HG03565 (cell line): ENCODE data around the gene CHKA.

Experiments
- ATAC-seq: cut with Tn5 transposase; IDR thresholded peaks from one replicate; pipeline ENCODE4 v1.9.1; 2021; ENCODE audit warnings: mild to moderate bottlenecking, moderate library complexity; ENCODE audit not compliant: unreplicated experiment

Gene CHKA

DNA sequence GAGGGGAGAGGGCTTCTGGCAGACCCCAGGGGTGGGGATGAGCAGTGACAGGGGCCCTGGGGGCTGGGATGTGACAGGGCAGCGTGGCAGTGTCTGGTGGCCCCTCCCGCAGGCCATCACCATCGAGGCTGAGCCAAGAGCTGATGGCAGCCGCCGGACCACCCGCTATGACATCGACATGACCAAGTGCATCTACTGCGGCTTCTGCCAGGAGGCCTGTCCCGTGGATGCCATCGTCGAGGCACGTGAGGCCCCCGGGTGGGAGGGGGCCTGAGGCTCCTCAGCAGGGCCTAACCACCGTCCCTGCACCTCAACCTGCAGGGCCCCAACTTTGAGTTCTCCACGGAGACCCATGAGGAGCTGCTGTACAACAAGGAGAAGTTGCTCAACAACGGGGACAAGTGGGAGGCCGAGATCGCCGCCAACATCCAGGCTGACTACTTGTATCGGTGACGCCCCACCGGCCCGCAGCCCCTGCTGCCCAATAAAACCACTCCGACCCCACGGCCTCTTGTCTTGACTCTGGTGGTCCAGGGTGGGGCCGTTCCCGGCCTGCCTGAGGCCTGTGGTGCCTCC lies 85.0 kb downstream of the CHKA start:
- ATAC-seq: no peak

DNA sequence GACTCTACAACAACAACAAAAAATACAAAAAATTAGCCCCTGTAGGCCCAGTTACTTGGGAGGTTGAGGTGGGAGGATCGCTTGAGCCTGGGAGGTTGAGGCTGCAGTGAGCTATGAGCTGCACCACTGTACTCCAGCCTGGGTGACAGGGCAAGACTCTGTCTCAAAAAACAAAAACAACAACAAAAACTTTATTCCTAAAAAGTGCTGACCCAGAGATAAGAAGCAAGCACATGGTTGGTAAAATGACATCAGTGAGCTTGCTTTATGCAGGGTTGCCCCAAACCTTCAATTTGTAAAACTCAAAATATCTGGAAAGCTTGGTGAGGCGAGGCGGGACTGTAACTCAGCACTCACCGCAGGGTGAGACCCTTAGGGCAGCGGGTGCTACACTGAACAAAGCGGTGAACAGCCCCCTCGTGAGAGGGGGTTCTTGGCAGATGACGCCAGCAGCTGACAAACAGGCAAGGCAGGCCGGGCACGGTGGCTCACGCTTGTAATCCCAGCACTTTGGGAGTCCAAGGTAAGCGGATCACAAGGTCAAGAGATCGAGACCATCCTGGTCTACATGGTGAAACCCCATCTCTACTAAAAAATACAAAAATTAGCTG lies 85.8 kb downstream of the CHKA start:
- ATAC-seq: no peak

DNA sequence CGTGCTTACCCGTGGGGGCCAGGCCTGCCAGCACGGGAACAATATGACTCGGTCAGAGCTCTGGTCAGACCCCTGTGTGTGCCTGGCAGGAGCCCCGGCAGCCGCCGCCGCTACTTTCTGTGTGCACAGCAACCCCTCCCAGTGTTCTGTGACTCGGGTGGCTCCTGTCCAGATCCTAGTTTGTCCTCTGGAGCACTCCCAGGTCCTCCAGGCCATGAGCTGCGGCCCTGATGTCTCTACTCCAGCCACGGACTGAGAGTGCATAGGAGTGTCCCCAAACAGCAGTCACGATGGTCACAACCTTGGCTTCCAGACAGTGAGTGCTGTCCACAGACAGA lies 87.5 kb downstream of the CHKA start:
- ATAC-seq: no peak

DNA sequence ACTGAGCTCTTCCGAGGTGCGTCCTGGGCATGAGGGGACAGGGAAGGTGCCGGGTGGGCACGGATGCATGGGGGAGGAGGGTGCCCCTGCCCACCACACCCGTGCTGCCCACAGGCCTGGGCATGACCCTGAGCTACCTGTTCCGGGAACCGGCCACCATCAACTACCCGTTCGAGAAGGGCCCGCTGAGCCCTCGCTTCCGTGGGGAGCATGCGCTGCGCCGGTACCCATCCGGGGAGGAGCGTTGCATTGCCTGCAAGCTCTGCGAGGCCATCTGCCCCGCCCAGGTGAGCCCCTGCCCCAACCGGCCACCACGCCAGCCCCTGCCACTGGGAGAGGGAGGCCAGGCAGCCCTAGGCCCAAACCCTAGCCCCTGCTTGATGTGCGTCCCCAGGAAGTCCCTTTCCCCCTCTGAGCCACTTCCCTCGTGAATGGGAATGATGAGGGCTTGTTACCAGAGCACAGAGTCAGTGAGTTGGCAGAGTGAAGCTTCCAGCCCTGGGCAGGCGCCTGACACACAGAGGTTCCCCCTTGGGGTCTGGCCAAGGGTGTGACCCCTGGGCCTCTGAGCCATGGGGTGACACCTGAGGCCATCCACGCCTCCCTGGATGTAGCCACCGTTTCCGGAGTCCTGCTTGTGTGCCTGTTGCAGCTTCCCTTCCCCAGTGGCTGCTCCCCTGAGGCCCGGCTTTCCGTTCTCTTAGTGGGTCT lies 88.0 kb downstream of the CHKA start:
- no peak for ATAC-seq

DNA sequence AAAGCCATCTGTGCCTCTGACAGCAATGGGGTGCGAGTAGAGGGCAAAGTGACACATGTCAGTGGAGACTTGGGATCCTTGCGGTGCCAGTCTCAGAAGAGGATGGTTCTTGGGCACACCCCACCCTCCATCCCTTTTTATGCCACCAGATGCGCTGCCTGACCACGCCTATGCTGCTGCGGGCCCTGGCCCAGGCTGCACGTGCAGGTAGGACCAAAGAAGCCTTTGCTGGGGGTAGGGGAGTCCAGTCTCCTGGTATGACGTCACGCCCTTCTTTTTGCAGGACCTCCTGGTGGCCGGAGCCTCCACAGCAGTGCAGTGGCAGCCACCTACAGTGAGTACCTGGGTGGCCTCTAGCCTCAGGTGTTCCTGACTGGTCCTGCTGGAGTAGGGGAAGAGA lies 89.2 kb downstream of the CHKA start:
- no peak for ATAC-seq

DNA sequence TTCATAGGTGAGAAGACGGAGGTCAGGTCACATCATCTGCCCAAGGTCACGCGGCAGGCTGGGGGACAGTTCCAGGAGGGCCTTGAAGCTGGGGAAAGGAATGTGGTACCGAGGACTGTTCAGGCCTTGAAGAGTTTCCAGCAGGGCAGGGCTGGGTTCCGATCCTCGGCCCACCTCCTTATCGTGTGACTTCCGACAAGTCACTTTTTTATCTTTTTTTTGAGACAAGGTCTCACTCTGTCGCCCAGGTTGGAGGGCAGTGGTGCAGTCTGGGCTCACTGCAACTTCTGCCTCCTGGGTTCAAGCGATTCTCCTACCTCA lies 90.1 kb downstream of the CHKA start:
- no peak for ATAC-seq

DNA sequence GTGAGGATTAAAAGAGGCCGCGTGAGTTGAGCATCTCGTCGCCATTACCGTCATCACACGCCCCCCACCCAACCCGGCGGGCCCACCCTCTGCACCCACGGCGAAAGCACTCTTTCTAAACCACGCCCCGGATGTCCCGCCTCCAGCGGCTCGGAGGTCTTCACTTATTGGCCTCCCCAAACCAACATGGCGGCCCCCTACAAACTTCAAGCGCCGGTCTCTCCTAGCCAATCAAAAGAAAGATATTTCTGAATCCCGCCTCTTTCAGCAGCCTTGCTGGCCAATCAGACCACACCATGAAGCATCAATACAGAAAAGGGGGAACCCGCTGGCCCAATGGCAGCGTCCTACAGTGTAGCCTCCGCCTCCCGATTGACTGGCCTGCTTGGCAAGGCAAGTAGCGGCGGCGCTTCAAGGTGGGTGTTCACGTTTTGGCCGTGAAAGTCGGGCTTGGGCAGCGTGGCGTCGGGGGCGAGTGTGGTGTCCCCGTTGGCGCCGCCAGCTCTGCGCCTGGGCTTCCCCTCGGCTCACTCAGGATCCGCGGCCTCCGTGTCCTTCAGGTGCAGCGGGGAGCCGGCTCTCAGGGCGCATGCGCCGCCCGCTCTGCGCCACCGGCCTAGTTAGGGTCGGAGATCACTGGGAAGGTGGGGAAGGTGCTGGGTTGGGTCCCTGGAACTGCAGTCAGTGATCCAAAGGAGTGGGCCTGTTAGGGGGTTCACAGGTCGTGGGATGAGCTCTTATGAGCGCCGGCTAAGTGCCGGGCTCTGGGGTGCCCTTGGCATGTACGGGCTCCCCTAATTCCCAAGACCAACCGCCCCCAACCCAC lies 90.7 kb downstream of the CHKA start, which contains the start of gene NDUFS8:
NDUFS8 (plus strand) TSS at position 364 of the 826 bp plus-strand sequence. CDS start 1,471 bp downstream, outside the sequence.
- ATAC-seq: peak; percentile 86

DNA sequence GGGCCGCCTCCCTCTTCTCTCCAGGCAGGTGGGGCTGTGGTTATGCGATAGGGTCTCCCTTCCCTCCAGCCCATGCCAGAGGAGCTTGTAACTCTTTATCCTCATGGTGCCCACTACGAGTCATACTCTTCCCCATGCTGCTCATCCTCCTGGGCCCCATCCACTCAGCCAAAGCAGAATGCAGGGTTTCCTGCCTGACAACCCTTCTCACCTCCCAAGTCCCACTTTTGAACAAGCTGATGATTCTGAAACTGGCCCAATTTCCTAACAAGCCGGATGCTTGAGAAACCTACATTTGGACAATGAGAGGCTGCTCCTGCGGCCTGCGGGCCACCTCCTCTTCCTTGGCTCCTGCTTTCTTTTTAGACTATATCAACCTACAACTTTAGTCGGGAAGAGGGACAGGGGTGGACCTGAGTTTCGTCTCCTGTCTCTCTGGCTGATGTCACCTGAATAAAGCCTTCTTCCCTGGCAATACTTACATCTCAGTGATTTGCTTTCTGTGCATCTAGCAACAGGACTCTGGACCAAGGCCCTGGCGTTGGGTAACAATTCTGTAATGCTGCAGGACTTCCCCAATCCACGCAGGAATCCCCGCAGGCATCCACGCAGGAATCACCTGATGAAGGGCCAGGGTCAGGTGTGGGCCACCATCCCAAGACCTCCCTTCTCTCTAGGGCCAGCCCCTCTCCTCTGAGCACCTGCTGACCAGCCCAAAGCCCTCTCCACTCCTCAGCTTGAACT lies 92.2 kb downstream of the CHKA start:
- ATAC-seq: no peak

DNA sequence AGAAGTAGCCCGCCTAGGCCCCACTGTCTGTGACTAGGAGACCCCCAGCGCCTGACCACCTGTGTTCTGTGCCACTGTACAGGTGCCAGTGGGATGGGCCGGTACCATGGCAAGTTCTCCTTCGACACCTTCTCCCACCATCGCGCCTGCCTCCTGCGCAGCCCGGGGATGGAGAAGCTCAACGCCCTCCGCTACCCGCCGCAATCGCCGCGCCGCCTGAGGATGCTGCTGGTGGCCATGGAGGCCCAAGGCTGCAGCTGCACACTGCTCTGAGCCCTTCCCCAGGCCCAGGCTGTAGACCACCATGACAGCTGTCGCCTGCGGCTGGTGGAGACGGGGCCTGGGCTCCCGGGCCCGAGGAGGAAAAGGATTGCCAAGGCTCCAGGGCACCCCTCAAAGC lies 93.5 kb downstream of the CHKA start:
- ATAC-seq: no peak

DNA sequence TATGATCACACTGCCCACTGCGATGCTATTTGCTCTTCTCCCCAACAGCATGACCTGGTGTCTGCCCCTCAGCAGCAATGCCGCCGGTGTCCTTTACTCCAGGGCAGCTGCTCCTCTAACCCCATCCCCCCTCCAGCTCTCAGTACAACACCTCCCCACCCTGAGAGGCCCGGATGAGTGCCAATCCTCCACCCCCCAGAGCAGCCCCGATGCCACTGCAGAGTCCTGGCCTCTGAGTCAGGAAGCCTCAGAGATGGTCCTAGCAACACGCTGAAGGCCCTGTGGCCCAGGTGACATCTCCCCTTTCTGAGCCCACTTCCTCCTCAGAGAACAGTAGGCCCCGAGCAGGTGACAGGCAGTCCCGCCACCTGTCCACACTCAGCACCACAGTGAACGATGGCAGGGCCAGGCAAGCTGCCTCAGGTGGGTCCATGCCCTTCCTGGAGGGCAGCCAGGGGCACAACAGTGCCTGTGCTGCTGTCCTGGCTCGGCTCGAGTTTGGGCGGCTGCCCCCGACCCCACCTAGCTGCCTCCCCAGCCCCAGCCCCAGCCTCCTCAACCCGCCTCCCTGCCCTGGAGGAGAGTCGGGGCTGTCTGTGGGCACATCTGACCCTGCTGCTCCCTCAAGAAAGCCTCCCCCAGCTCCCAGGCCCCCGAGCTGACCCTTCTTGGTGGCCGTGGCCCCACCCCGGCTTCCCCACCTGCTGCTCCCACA lies 94.6 kb downstream of the CHKA start:
- no peak for ATAC-seq

DNA sequence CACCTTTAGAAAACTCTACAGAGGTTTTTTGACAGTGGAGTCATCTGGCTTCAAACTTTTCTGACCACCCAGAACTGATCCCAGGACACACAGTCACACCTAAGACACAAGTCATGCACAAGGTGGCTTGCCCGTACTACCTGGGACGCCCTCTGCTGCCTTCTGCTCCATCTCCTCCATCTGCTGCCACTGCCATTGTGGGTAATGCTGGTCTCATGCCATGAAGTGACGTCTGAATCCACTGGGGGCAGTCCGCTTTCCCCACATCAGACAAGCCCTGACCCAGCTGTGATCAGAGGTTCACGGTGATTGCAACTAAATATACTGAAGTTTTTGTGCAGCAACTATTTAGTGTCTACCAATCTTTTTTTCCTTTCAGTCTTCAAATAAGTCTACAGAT lies 96.1 kb downstream of the CHKA start:
- ATAC-seq: no peak

DNA sequence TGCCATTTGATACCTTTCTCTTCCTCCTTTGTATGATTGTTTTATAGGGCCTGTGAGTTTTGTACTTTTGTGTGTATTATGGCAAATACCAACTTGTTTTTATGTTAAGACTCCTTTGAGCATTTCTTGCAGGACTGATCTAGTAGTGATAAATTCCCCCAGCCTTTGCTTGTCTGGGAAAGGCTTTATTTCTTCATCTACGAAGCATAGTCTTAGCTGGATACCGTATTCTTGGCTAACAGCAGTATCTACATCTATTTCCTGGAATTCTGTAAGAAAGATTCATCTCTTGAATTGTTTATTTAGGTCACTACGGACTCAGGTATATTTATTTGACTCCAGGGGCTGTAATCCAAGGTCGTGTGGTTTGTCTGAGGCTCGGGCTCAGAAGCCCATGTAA lies 96.7 kb downstream of the CHKA start:
- no peak for ATAC-seq

DNA sequence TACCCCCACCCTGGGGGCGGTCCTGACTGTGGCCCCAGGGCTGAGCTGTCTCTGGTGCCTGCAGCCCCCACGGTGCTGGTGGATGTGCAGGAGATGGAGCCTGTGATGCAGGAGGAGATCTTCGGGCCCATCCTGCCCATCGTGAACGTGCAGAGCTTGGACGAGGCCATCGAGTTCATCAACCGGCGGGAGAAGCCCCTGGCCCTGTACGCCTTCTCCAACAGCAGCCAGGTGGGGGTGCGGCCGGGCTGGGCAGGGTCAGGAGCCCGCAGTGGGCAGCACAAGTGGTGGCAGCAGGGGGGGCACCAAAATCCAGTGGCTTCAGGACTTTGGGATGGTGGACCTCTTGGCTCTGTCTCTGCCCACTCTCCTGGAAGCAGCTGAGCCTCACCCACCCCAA lies 98.7 kb downstream of the CHKA start:
- ATAC-seq: no peak

DNA sequence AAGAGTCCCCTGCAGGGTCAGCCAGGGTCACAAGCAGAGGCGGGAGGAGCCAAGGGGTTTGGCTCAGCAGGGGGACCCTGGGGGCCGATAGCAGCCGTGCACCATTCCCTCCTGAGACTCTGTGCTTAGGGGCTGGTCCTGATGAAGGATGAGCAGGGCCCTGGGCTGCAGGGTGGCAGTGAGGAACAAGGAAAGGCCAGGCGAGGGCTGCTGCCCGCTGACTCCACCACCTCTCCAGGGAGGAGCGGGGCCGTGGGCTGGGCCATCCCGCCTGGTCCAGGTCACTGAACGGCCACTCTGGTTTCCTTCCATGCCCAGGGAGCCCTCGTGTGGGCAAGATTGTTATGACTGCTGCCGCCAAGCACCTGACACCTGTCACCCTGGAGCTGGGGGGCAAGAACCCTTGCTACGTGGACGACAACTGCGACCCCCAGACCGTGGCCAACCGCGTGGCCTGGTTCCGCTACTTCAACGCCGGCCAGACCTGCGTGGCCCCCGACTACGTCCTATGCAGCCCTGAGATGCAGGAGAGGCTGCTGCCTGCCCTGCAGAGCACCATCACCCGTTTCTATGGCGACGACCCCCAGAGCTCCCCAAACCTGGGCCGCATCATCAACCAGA lies 99.9 kb downstream of the CHKA start:
- no peak for ATAC-seq

DNA sequence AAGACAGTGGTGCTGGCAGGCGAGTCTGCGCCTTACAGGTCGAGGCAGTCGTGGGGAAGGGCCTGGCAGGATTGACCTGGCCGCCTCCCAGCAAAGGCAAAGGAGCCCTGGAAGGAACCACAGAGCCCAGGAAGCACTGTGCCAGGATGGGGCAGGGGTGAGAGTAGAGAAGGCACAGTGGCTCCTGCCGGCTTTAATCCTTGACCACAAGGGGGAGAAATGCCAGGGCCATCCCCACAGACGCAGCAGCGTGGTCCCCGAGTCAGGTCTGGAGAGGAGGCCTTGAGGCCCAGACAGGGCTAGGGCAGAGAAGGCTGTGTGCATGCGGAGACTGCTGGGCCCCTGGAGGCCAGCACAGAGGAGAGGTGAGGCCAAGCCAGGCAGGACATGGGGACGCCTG lies 100.6 kb downstream of the CHKA start:
- no peak for ATAC-seq

DNA sequence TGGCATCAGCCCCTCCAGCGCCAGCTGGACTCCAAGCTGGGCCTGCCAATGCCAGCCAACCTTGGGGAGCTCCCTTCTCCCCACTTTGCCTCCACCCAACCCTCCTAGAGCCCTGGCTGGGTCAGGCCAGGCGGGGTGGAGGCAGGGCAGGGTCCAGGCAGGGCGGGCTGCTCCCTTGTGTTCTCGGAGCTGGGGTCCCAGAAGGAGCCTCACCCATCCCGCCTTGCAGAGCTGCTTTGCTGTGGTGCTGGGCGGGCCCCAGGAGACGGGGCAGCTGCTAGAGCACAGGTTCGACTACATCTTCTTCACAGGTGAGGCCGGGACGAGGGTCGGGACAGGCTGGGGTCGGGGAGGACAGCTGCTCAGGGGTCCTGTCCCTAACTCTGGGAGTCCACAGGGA lies 101.7 kb downstream of the CHKA start:
- ATAC-seq: no peak

DNA sequence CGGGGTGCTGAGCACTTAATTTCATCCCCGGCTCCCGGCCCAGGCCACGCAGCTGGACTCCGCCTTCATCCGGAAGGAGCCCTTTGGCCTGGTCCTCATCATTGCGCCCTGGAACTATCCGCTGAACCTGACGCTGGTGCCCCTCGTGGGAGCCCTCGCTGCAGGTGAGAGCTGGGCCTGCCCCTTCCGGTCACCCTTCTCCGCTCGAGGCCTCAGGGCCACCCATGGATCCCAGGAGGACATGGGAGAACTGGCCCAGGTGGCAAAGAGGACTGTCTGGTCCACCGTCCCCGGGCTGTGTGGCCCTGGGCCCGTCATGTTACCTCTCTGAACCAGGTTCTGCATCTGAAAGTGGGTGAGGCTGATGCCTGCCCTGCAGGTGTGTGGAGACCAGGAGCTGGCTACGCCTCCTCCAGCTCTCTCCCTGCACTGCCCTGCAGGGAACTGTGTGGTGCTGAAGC lies 102.4 kb downstream of the CHKA start:
- no peak for ATAC-seq

DNA sequence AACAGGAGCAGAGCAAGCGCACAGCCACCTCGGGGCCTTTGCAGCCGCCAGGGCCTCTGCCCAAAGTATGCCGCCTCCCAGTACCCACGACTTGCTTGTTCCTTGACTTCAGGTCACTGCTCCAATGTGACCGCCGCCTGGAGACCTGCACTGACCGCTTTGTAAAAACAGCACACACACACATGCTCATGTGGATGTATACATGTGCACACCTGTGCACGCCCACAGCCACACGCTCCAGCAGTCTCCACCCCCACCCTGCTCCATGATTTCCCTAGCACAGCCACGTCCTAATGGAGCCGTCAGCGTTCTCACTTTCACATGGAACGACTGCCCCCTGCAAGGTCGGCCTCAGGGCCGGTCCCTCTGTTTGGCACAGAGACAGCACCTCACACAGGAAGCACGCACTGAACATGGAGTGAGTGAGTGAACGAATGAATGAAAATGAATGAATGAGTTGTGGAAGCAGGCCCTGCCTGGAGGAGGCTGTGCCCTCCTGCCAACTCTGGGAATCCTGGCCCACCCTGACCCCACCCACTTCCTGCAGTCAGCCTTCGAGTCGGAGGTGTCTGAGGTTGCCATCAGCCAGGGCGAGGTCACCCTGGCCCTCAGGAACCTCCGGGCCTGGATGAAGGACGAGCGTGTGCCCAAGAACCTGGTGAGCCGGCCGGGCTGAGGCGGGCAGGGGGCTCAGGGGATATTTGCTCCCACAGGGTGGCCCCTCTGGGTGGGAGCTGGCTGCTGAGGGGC lies 103.0 kb downstream of the CHKA start:
- no peak for ATAC-seq
